Measurements from ENCODE around the gene PDK2.

GRCh38 chr17:50067996-50068395, 27.2 kb upstream of the PDK2 start:
- TF ChIP-seq POLR2AphosphoS5 (IDR thresholded peaks at IDR 0.05; ENCODE audit: low read length): no peak
- no peak for TF ChIP-seq RAD51 (IDR thresholded peaks at IDR 0.05)
- TF ChIP-seq CEBPB (IDR thresholded peaks at IDR 0.05; ENCODE audit: borderline replicate concordance in 1 of 2, low read depth in 2 of 2, low read length in 2 of 2): no peak
- no peak for TF ChIP-seq REST (IDR thresholded peaks at IDR 0.05; ENCODE audit: low read depth, low read length)
- no peak for TF ChIP-seq BCLAF1 (IDR thresholded peaks at IDR 0.05)
- TF ChIP-seq STAT3 (IDR thresholded peaks at IDR 0.05; ENCODE audit: low read depth, low read length): no peak
- no peak for TF ChIP-seq RFX5 (IDR thresholded peaks at IDR 0.05; ENCODE audit: low read depth, low read length)
